HL-60 (cell line): Measurements from ENCODE around the gene RTL9.

Experiments used
- DNase-seq, 2 experiments: peaks; one replicate each; pipeline ENCODE4 v3.0.0-alpha.2; 2010 to 2020; ENCODE audit warnings: low read depth in 1 of 2, low spot score in 1 of 2
- H3K27ac ChIP-seq: fragments of 250-450 bp; sonication (Bioruptor Pico); replicated peaks from 2 replicates; pipeline ENCODE4 v1.5.1; 2020; ENCODE audit warnings: mild to moderate bottlenecking, moderate library complexity
- H3K27me3 ChIP-seq: fragments of 250-450 bp; sonication (Bioruptor Pico); 2 replicates; pipeline ENCODE4 v1.5.1; 2021; ENCODE audit warnings: mild to moderate bottlenecking, moderate library complexity; ENCODE audit not compliant: insufficient read depth, poor library complexity, severe bottlenecking
- H3K4me3 ChIP-seq: replicated peaks from 2 replicates; pipeline ENCODE4 v1.5.1; 2011; ENCODE audit warnings: mild to moderate bottlenecking, control low read depth, low read length; ENCODE audit not compliant: insufficient read depth
- CTCF ChIP-seq: IDR thresholded peaks from one replicate; pipeline ENCODE4 v1.5.1; 2011; ENCODE audit warnings: low read length, control low read depth, inconsistent platforms; ENCODE audit not compliant: insufficient read depth
- GABPA ChIP-seq: IDR thresholded peaks from 2 replicates; pipeline ENCODE4 v1.6.1; 2012; ENCODE audit warnings: low read depth
- POLR2AphosphoS5 ChIP-seq: IDR thresholded peaks from 2 replicates; pipeline ENCODE4 v1.6.1; 2012; ENCODE audit warnings: low read depth
- SPI1 ChIP-seq: IDR thresholded peaks from 2 replicates; pipeline ENCODE4 v1.6.1; 2012; ENCODE audit warnings: low read depth, mild to moderate bottlenecking, borderline replicate concordance
- TF ChIP-seq, protein P1 (sequence below): IDR thresholded peaks from 2 replicates; pipeline ENCODE4 v1.6.1; 2012; ENCODE audit warnings: low read depth; ENCODE audit not compliant: insufficient replicate concordance

RTL9 gene

DNA sequence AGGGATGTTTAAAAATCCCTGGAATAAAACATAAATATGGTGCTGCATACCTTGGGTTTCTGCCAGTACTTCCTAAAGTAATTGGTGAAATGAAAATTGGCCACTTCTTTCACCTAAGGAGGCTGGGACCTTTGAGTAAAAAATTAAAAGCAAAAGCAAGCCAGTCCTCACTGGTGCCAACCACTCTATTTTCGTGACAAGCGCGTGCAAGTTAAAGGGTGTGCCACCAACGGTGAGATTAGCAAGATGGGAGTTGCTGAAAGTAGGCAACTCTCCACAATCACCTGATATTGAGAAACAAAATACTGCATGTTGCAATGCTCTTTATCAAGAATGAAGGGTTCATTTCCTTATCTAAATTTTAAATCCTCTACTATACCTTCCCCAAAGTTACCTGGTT, 19.7 kb upstream of the RTL9 start:
- Histone ChIP-seq H3K27ac (no peak overlapping the region), H3K4me3 (no peak overlapping the region), H3K27me3 (no peaks in the 10 kb centered on the region)
- no peak for TF ChIP-seq POLR2AphosphoS5
- no peak for TF ChIP-seq GABPA
- no peak for TF ChIP-seq CTCF
- TF ChIP-seq, protein P1, sequence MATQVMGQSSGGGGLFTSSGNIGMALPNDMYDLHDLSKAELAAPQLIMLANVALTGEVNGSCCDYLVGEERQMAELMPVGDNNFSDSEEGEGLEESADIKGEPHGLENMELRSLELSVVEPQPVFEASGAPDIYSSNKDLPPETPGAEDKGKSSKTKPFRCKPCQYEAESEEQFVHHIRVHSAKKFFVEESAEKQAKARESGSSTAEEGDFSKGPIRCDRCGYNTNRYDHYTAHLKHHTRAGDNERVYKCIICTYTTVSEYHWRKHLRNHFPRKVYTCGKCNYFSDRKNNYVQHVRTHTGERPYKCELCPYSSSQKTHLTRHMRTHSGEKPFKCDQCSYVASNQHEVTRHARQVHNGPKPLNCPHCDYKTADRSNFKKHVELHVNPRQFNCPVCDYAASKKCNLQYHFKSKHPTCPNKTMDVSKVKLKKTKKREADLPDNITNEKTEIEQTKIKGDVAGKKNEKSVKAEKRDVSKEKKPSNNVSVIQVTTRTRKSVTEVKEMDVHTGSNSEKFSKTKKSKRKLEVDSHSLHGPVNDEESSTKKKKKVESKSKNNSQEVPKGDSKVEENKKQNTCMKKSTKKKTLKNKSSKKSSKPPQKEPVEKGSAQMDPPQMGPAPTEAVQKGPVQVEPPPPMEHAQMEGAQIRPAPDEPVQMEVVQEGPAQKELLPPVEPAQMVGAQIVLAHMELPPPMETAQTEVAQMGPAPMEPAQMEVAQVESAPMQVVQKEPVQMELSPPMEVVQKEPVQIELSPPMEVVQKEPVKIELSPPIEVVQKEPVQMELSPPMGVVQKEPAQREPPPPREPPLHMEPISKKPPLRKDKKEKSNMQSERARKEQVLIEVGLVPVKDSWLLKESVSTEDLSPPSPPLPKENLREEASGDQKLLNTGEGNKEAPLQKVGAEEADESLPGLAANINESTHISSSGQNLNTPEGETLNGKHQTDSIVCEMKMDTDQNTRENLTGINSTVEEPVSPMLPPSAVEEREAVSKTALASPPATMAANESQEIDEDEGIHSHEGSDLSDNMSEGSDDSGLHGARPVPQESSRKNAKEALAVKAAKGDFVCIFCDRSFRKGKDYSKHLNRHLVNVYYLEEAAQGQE: no peak
- no peak for TF ChIP-seq SPI1
- DNase-seq: peak in 1 of 2 experiments; percentile 55

DNA sequence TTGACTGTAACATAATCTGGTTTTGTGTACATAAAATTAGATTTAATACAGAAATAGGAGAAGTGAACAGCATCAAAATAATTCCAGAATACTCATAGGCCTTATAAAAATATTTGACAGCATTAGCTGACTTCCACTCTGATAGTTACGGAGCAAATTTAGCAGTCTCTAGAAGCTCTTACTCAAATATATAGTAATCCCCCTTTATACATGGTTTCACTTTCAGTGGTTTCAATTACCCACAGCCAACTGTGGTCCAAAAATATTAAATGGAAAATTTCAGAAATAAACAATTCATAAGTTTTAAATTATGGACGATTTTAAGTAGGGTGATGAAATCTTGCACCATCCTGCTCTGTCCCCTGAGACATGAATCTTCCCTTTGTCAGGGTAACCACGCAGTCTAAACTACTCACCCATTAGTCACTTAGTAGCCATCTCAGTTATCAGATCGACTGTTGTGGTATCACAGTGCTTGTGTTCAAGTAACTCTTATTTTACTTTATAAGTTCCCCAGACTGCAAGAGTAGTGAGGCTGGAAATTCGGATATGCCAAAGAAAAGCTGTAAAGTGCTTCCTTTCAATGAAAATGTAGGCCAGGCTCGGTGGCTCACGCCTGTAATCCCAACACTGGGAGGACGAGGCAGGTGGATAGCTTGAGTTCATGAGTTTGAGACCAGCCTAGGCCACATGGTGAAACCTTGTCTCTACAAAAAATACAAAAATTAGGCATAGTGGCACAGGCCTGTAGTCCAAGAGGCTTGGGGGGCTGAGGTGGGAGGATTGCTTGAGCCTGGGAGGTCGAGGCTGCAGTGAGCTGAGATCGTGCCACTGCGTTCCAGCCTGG, 17.2 kb upstream of the RTL9 start:
- no peak for TF ChIP-seq CTCF
- no peak for TF ChIP-seq GABPA
- no peak for TF ChIP-seq SPI1
- no peak for TF ChIP-seq POLR2AphosphoS5
- TF ChIP-seq, protein P1: no peak
- DNase-seq: no peak
- no peak overlapping the region for H3K27ac ChIP-seq
- H3K27me3 ChIP-seq: no peaks in the 10 kb centered on the region
- H3K4me3 ChIP-seq: no peak overlapping the region

- TF ChIP-seq, protein P1: no peak
- TF ChIP-seq SPI1: no peak
- no peak for DNase-seq
- H3K4me3 ChIP-seq: no peak overlapping the region
- H3K27ac ChIP-seq: no peak overlapping the region
- H3K27me3 ChIP-seq: no peaks in the 10 kb centered on the region
Observed at GRCh38 chrX:110346681-110347080, 12.0 kb upstream of the RTL9 start.
